Stimulated activated CD4-positive, alpha-beta T cell treated with anti-CD3 and anti-CD28 coated beads, Interleukin-15, amount 100 ng/mL, for 1 hour (primary cell): ENCODE data around the gene DNHD1.

ENCODE experiments used
- DNase-seq, 2 donors: peaks; one replicate each; pipeline ENCODE4 v3.0.0-alpha.2; 2020; ENCODE audit warnings: low read depth in 1 of 2, low spot score in 1 of 2

Gene DNHD1

GRCh38 chr11:6526411-6527135 lies 29.5 kb downstream of the DNHD1 start:
- DNase-seq = no peak

- no peak for DNase-seq
These were observed 32.2 kb downstream of the DNHD1 start for GRCh38 chr11:6529266-6529665.

GRCh38 chr11:6530848-6531247 lies 33.8 kb downstream of the DNHD1 start:
- no peak for DNase-seq

- no peak for DNase-seq
These were observed 34.2 kb downstream of the DNHD1 start for GRCh38 chr11:6531267-6531752.

GRCh38 chr11:6538456-6538855 lies 41.4 kb downstream of the DNHD1 start:
- DNase-seq = no peak

GRCh38 chr11:6538945-6539344 lies 41.9 kb downstream of the DNHD1 start:
- no peak for DNase-seq

- no peak for DNase-seq
These were observed 42.7 kb downstream of the DNHD1 start for GRCh38 chr11:6539748-6540268.

- DNase-seq = no peak
These were observed 44.3 kb downstream of the DNHD1 start for GRCh38 chr11:6541356-6541755.

GRCh38 chr11:6542727-6543126 lies 45.6 kb downstream of the DNHD1 start:
- no peak for DNase-seq

GRCh38 chr11:6544921-6545850 lies 48.1 kb downstream of the DNHD1 start:
- DNase-seq = no peak

- no peak for DNase-seq
These were observed 49.0 kb downstream of the DNHD1 start for GRCh38 chr11:6545917-6546605.

- DNase-seq = no peak
These were observed 49.7 kb downstream of the DNHD1 start for GRCh38 chr11:6546735-6547134.

GRCh38 chr11:6547177-6547576 lies 50.1 kb downstream of the DNHD1 start:
- DNase-seq = no peak

- no peak for DNase-seq
These were observed 51.0 kb downstream of the DNHD1 start for GRCh38 chr11:6548121-6548520.

GRCh38 chr11:6548641-6549040 lies 51.6 kb downstream of the DNHD1 start:
- no peak for DNase-seq

GRCh38 chr11:6553634-6554033 lies 56.6 kb downstream of the DNHD1 start:
- DNase-seq = no peak

GRCh38 chr11:6554828-6555706 lies 58.0 kb downstream of the DNHD1 start:
- DNase-seq = no peak

GRCh38 chr11:6556139-6556949 lies 59.3 kb downstream of the DNHD1 start:
- no peak for DNase-seq

GRCh38 chr11:6557063-6557462 lies 60.0 kb downstream of the DNHD1 start:
- no peak for DNase-seq
